ENCODE measurements around the gene LGALS12. TPM values are rescaled to one million over a fixed set of nuclear protein-coding genes. Genes with fewer than 3 reads are reported as not detected.
A peak's percentile ranks its signal among the peaks of the same experiment; 100 is the strongest.

LGALS12 gene
- total RNA-seq, 1 donor from 2014 or later = not detected

GRCh38 chr11:63551091-63551888, 45.4 kb downstream of the LGALS12 start:
- H3K27me3 Mint-ChIP-seq (ENCODE audit: low read depth) = peaks cover 5% of the 10 kb centered on the region
- peaks cover 20% of the 10 kb centered on the region for H3K4me1 Mint-ChIP-seq
- no peaks in the 10 kb centered on the region for H3K9me3 Mint-ChIP-seq
- no peak for TF ChIP-seq CTCF (conservative IDR thresholded peaks at IDR 0.05)
- no peak for DNase-seq (ENCODE audit: low read depth, low spot score)
- no peaks in the 10 kb centered on the region for H3K36me3 Mint-ChIP-seq (ENCODE audit: low read depth)
- H3K27ac Mint-ChIP-seq (ENCODE audit: unreplicated experiment) = peak overlapping the region; percentile 24
- H3K4me3 Mint-ChIP-seq = no peak overlapping the region

GRCh38 chr11:63551889-63552266, 46.0 kb downstream of the LGALS12 start:
- Mint-ChIP-seq H3K4me1 (peaks cover 20% of the 10 kb centered on the region), H3K9me3 (no peaks in the 10 kb centered on the region), H3K36me3 (ENCODE audit: low read depth) (no peaks in the 10 kb centered on the region), H3K27me3 (ENCODE audit: low read depth) (peaks cover 5% of the 10 kb centered on the region), H3K4me3 (no peak overlapping the region), H3K27ac (ENCODE audit: unreplicated experiment) (no peak overlapping the region)
- no peak for TF ChIP-seq CTCF (conservative IDR thresholded peaks at IDR 0.05)
- no peak for DNase-seq (ENCODE audit: low read depth, low spot score)

GRCh38 chr11:63552921-63553320, 47.0 kb downstream of the LGALS12 start:
- no peak for DNase-seq (ENCODE audit: low read depth, low spot score)
- H3K27ac Mint-ChIP-seq (ENCODE audit: unreplicated experiment) = no peak overlapping the region
- no peaks in the 10 kb centered on the region for H3K36me3 Mint-ChIP-seq (ENCODE audit: low read depth)
- TF ChIP-seq CTCF (conservative IDR thresholded peaks at IDR 0.05) = no peak
- peaks cover 20% of the 10 kb centered on the region for H3K4me1 Mint-ChIP-seq
- no peaks in the 10 kb centered on the region for H3K9me3 Mint-ChIP-seq
- no peak overlapping the region for H3K4me3 Mint-ChIP-seq
- peaks cover 5% of the 10 kb centered on the region for H3K27me3 Mint-ChIP-seq (ENCODE audit: low read depth)

GRCh38 chr11:63553759-63554158, 47.9 kb downstream of the LGALS12 start:
- DNase-seq (ENCODE audit: low read depth, low spot score) = no peak
- H3K27ac Mint-ChIP-seq (ENCODE audit: unreplicated experiment) = no peak overlapping the region

GRCh38 chr11:63554877-63555223, 49.0 kb downstream of the LGALS12 start:
- peaks cover 17% of the 10 kb centered on the region for H3K4me1 Mint-ChIP-seq
- DNase-seq (ENCODE audit: low read depth, low spot score) = no peak
- no peak overlapping the region for H3K27ac Mint-ChIP-seq (ENCODE audit: unreplicated experiment)
- no peaks in the 10 kb centered on the region for H3K9me3 Mint-ChIP-seq
- peaks cover 5% of the 10 kb centered on the region for H3K27me3 Mint-ChIP-seq (ENCODE audit: low read depth)
- no peak for TF ChIP-seq CTCF (conservative IDR thresholded peaks at IDR 0.05)
- H3K4me3 Mint-ChIP-seq = no peak overlapping the region
- no peaks in the 10 kb centered on the region for H3K36me3 Mint-ChIP-seq (ENCODE audit: low read depth)

More at GRCh38 chr11:63553759-63554158, 47.9 kb downstream of the LGALS12 start:
- TF ChIP-seq CTCF (conservative IDR thresholded peaks at IDR 0.05) = no peak
- Mint-ChIP-seq H3K36me3 (ENCODE audit: low read depth) (no peaks in the 10 kb centered on the region), H3K9me3 (no peaks in the 10 kb centered on the region), H3K4me3 (no peak overlapping the region), H3K4me1 (peaks cover 20% of the 10 kb centered on the region), H3K27me3 (ENCODE audit: low read depth) (peaks cover 5% of the 10 kb centered on the region)

Data from neural crest cell (in vitro differentiated cells).